SU-DHL-6 (cell line): ENCODE results near the gene GPATCH8.

Experiments used
- H2AFZ ChIP-seq: fragments of 200-600 bp; sonication (generic); 2 replicates; pipeline ENCODE4 v1.6.1; 2014; ENCODE audit warnings: low read depth, mild to moderate bottlenecking, moderate library complexity, mixed read lengths, antibody characterized with exemption, low read length; ENCODE audit not compliant: severe bottlenecking
- H3F3A ChIP-seq: fragments of 200-600 bp; shearing (Covaris generic); 2 replicates; pipeline ENCODE4 v1.6.0; 2016; ENCODE audit warnings: antibody characterized with exemption, mild to moderate bottlenecking; ENCODE audit not compliant: insufficient read depth
- H3K27ac ChIP-seq: fragments of 200-600 bp; sonication (generic); 2 replicates; pipeline ENCODE4 v1.5.1; 2016; ENCODE audit warnings: low read depth, mild to moderate bottlenecking, low read length, moderate library complexity, mixed read lengths
- H3K27me3 ChIP-seq: fragments of 200-600 bp; sonication (generic), shearing (Covaris generic); 2 replicates; pipeline ENCODE4 v1.6.0; 2014; ENCODE audit warnings: mild to moderate bottlenecking, low read length
- H3K36me3 ChIP-seq: fragments of 200-600 bp; sonication (generic); 2 replicates; pipeline ENCODE4 v1.6.1; 2014; ENCODE audit warnings: mild to moderate bottlenecking, low read length, mixed read lengths
- H3K4me2 ChIP-seq: fragments of 300-600, 200-600 bp; shearing (Covaris generic), sonication (generic); 2 replicates; pipeline ENCODE4 v1.6.0; 2014; ENCODE audit warnings: low read length, low read depth, mild to moderate bottlenecking; ENCODE audit not compliant: poor library complexity, severe bottlenecking
- H3K4me3 ChIP-seq: fragments of 200-600 bp; sonication (generic); 2 replicates; pipeline ENCODE4 v1.5.1; 2014; ENCODE audit warnings: antibody characterized with exemption, low read length, mild to moderate bottlenecking, mixed read lengths; ENCODE audit not compliant: insufficient read depth, poor library complexity, severe bottlenecking
- H3K79me2 ChIP-seq: fragments of 200-600 bp; sonication (generic); 2 replicates; pipeline ENCODE4 v1.6.1; 2014; ENCODE audit warnings: mild to moderate bottlenecking, low read length, moderate library complexity; ENCODE audit not compliant: insufficient read depth
- H3K9ac ChIP-seq: fragments of 200-600 bp; sonication (generic); 2 replicates; pipeline ENCODE4 v1.7.0; 2014; ENCODE audit warnings: mild to moderate bottlenecking, low read length
- H3K9me2 ChIP-seq: fragments of 200-600 bp; sonication (generic); replicated peaks from 2 replicates; pipeline ENCODE4 v1.6.1; 2014; ENCODE audit warnings: low read length; ENCODE audit not compliant: insufficient read depth
- H3K9me3 ChIP-seq: fragments of 200-600 bp; sonication (generic); 2 replicates; pipeline ENCODE4 v1.6.1; 2014; ENCODE audit warnings: low read length, mixed read lengths; ENCODE audit not compliant: insufficient read depth
- H4K20me1 ChIP-seq: fragments of 200-600 bp; sonication (generic); 2 replicates; pipeline ENCODE4 v1.6.1; 2014; ENCODE audit warnings: low read depth, mild to moderate bottlenecking, antibody characterized with exemption, low read length, moderate library complexity, mixed read lengths
- CTCF ChIP-seq: fragments of 200-600 bp; sonication (generic); IDR thresholded peaks from one replicate; pipeline ENCODE4 v1.5.1; 2017; ENCODE audit warnings: antibody characterized with exemption, mild to moderate bottlenecking, low read length, moderate library complexity; ENCODE audit not compliant: insufficient read depth, poor library complexity, severe bottlenecking
- EZH2phosphoT487 ChIP-seq: fragments of 200-600 bp; sonication (generic), shearing (Covaris generic); conservative IDR thresholded peaks from 2 replicates; pipeline ENCODE4 v1.6.1; 2018; ENCODE audit warnings: mild to moderate bottlenecking, antibody characterized with exemption, low read length, moderate library complexity, mixed read lengths

Gene GPATCH8

GRCh38 chr17:44496815-44497214 lies 6.4 kb downstream of the GPATCH8 start:
- Histone ChIP-seq H3K36me3 (no peaks in the 10 kb centered on the region), H3K9ac (no peak overlapping the region), H3K9me2 (no peaks in the 10 kb centered on the region), H4K20me1 (peaks cover 22% of the 10 kb centered on the region), H3K27ac (no peak overlapping the region), H3K79me2 (peaks cover 100% of the 10 kb centered on the region), H3K27me3 (no peaks in the 10 kb centered on the region), H3F3A (no peaks in the 10 kb centered on the region), H3K4me3 (no peak overlapping the region), H2AFZ (no peak overlapping the region), H3K4me2 (no peak overlapping the region), H3K9me3 (no peaks in the 10 kb centered on the region)
- TF ChIP-seq CTCF (no peak), EZH2phosphoT487 (no peak)

- no peak for TF ChIP-seq CTCF
- H3K4me2 ChIP-seq: no peak overlapping the region
- H3K27me3 ChIP-seq: no peaks in the 10 kb centered on the region
- H3K9ac ChIP-seq: no peak overlapping the region
- H3F3A ChIP-seq: no peaks in the 10 kb centered on the region
- H3K4me3 ChIP-seq: no peak overlapping the region
- no peaks in the 10 kb centered on the region for H3K9me3 ChIP-seq
- H4K20me1 ChIP-seq: peaks cover 32% of the 10 kb centered on the region
- no peaks in the 10 kb centered on the region for H3K9me2 ChIP-seq
- peaks cover 100% of the 10 kb centered on the region for H3K79me2 ChIP-seq
- no peaks in the 10 kb centered on the region for H3K36me3 ChIP-seq
- no peak overlapping the region for H3K27ac ChIP-seq
- H2AFZ ChIP-seq: no peak overlapping the region
Measured at GRCh38 chr17:44493339-44493738, 9.9 kb downstream of the GPATCH8 start.

- H4K20me1 ChIP-seq: peaks cover 26% of the 10 kb centered on the region
- H3K9me2 ChIP-seq: no peaks in the 10 kb centered on the region
- no peak overlapping the region for H3K4me2 ChIP-seq
- no peak overlapping the region for H3K27ac ChIP-seq
- H2AFZ ChIP-seq: no peak overlapping the region
- H3K79me2 ChIP-seq: peaks cover 96% of the 10 kb centered on the region
- H3K36me3 ChIP-seq: no peaks in the 10 kb centered on the region
- H3K9ac ChIP-seq: no peak overlapping the region
- no peak for TF ChIP-seq EZH2phosphoT487
- TF ChIP-seq CTCF: no peak
- H3K4me3 ChIP-seq: no peak overlapping the region
- no peaks in the 10 kb centered on the region for H3K9me3 ChIP-seq
- no peaks in the 10 kb centered on the region for H3F3A ChIP-seq
- no peaks in the 10 kb centered on the region for H3K27me3 ChIP-seq
Measured at GRCh38 chr17:44492706-44493272, 10.4 kb downstream of the GPATCH8 start.

- Histone ChIP-seq H3K4me3 (no peak overlapping the region), H3K27ac (no peak overlapping the region), H3K36me3 (no peaks in the 10 kb centered on the region), H3K79me2 (peaks cover 96% of the 10 kb centered on the region), H3K9me3 (no peaks in the 10 kb centered on the region), H2AFZ (no peak overlapping the region), H3K9me2 (no peaks in the 10 kb centered on the region), H3F3A (peaks cover 12% of the 10 kb centered on the region; the same call in 1 of the 2 replicates), H3K9ac (no peak overlapping the region), H3K27me3 (no peaks in the 10 kb centered on the region), H3K4me2 (no peak overlapping the region), H4K20me1 (peaks cover 41% of the 10 kb centered on the region)
- TF ChIP-seq EZH2phosphoT487 (no peak), CTCF (no peak)
Measured at GRCh38 chr17:44489581-44489980, 13.6 kb downstream of the GPATCH8 start.
